ENCODE results near the gene FAM222B.
"Not testable (repeated sequence)": the region's sequence is repeated elsewhere in the genome, so short reads cannot be mapped to it uniquely, and the experiment has no call there.

The FAM222B gene

GRCh38 chr17:28747801-28748750 lies 94.5 kb downstream of the FAM222B start:
- DNase-seq (ENCODE audit: low read depth in 1 of 2, low spot score in 1 of 2): no peak

DNA sequence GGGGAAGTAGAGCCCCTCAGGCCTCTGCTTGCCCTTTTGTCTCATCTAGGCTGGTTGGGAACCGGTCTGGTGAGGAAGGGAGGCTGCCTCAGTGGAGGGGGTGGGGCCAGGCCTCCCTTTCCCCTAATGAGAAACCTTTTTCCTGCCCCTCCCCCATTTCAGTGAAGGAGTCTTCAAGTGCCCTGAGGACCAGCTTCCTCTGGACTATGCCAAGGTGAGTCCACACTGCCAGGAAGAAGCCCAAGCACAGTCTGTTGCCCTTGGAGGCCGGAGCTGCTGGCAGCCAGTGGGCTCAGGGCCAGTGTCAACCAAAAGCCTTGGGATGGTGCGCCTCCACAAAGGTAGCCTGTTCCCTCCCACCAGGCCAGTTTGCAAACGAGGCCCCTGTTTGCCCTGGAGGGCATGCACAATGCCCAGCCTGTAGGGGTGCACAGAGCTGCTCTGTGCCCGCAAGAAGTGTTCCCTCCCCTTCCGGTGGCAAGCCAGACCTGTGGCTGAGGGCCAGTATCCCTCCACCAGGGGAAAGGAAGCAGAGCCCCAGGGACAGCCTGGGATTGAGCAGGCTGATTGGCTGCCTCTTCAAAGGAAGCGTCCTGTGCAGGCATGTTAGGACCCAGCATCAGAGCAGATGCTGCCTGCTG lies 95.4 kb downstream of the FAM222B start:
- no peak for DNase-seq (ENCODE audit: low read depth in 1 of 2, low spot score in 1 of 2)

- no peak for DNase-seq (ENCODE audit: low read depth in 1 of 2, low spot score in 1 of 2)
Measured at GRCh38 chr17:28746611-28747050, 96.0 kb downstream of the FAM222B start.

GRCh38 chr17:28745786-28746411 lies 96.7 kb downstream of the FAM222B start:
- DNase-seq (ENCODE audit: low read depth in 1 of 2, low spot score in 1 of 2): no peak

GRCh38 chr17:28744972-28745785 lies 97.4 kb downstream of the FAM222B start:
- no peak for DNase-seq (ENCODE audit: low read depth in 1 of 2, low spot score in 1 of 2)

GRCh38 chr17:28744104-28744971 lies 98.3 kb downstream of the FAM222B start:
- peak in 1 of 2 donors; percentile 65 for DNase-seq (ENCODE audit: low read depth in 1 of 2, low spot score in 1 of 2)

- DNase-seq (ENCODE audit: low read depth in 1 of 2, low spot score in 1 of 2): peak; percentile 55 to 66
Measured at GRCh38 chr17:28743243-28744103, 99.1 kb downstream of the FAM222B start, which contains the start of gene TRAF4. Gene TRAF4, plus strand, starts transcription at chr17:28744011. Its CDS starts 102 bp downstream, at chr17:28744113.

DNA sequence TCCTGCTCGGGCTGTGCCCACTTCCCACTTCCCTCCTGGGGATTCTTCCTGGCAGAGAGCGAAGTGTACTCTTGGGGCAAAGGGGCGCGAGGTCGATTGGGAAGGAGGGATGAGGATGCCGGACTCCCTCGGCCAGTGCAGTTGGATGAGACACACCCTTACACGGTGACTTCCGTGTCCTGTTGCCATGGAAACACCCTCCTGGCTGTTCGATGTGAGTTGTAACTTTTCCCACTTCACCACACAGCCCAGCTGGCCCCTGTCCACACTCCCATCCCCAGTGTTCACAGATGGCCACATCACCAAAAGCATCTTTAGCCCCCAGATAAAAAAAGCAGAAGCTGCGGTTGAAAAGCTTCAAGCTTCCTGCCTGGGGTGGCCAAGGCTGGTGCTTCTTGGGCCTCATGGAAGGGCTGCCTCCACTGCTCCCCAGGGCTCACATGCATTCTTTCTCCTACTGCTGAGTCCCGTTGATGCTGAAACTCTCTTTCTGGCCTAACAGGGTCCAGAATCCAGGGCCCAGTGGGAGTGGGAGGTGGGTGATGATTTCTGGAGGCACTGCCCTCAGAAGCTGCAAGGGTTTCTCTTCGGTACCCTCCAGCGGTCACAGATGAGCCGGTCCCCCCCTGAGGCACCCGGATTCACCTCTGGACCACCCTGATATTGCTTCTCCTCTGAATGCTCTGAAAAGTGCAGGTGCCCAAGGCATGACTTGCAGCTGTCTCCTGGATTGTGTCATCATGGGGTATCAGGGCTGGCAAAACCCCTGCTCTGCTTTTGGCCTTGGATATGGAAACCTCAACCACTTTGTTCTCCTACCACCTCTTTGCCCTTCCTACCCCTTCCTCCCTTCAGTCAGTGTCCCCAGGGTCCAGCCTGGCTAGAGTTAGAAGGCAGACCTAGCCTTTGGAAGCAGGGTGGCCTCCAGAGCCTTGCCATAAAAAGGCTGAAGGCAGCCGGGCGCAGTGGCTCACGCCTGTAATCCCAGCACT lies 100.9 kb downstream of the FAM222B start:
- no peak for DNase-seq (ENCODE audit: low read depth in 1 of 2, low spot score in 1 of 2)

DNA sequence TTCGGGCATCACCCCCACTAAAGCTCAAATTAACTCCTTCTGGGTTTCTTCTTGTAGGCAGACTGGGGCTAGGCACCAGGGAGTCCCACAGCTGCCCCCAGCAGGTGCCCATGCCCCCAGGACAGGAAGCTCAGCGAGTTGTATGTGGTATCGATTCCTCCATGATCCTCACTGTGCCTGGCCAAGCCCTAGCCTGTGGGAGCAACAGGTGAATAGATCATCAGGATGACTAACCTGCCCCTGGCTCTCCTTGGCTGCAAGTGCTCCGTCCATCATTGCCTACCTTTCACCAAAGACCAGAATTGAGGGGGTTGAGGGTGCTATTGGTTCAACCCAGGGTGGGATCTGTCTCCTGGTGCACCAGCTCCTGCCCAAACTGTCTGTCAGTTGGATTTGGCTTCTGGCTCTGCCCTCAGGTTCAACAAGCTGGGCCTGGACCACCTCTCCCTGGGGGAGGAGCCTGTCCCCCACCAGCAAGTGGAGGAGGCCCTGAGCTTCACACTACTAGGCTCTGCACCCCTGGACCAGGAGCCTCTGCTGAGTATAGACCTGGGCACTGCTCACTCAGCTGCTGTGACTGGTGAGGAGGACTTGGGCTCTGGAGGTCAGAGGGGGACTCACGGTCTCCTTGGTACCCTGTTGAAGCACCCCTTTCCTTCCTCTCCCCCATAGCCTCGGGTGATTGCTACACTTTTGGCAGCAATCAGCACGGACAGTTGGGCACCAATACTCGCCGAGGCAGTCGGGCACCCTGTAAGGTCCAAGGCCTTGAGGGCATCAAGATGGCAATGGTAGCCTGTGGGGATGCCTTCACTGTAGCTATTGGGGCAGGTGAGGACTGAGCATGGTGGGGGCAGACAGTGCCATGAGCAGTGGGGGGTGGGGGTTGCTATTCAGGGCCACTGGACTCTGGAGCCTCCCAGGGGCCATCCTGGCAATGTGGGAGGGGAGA lies 101.9 kb downstream of the FAM222B start:
- no peak for DNase-seq (ENCODE audit: low read depth in 1 of 2, low spot score in 1 of 2)

GRCh38 chr17:28738680-28739384 lies 103.8 kb downstream of the FAM222B start:
- DNase-seq (ENCODE audit: low read depth in 1 of 2, low spot score in 1 of 2): no peak

GRCh38 chr17:28737770-28738679 lies 104.6 kb downstream of the FAM222B start:
- no peak for DNase-seq (ENCODE audit: low read depth in 1 of 2, low spot score in 1 of 2)

DNA sequence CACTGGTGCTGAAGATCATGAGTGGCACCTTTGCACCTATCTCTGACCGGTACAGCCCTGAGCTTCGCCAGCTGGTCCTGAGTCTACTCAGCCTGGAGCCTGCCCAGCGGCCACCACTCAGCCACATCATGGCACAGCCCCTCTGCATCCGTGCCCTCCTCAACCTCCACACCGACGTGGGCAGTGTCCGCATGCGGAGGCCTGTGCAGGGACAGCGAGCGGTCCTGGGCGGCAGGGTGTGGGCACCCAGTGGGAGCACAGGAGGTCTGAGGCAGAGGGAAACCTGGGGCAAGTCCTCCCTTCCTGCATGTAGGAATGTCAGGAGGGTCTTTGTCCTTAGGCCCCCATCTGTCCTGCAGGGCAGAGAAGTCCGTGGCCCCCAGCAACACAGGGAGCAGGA lies 105.3 kb downstream of the FAM222B start:
- DNase-seq (ENCODE audit: low read depth in 1 of 2, low spot score in 1 of 2): no peak

- not testable (repeated sequence) for DNase-seq (ENCODE audit: low read depth in 1 of 2, low spot score in 1 of 2)
Measured at GRCh38 chr17:28735913-28736769, 106.4 kb downstream of the FAM222B start.

- DNase-seq (ENCODE audit: low read depth in 1 of 2, low spot score in 1 of 2): no peak
Measured at GRCh38 chr17:28735242-28735722, 107.3 kb downstream of the FAM222B start.

Measured in activated CD4-positive, alpha-beta T cell treated with anti-CD3 and anti-CD28 coated beads, Interleukin-2, amount 50 U/mL, for 24 hours (primary cell).